Astrocyte of the spinal cord (primary cell): ENCODE data around the gene COL11A1.
A peak's percentile ranks its signal among the peaks of the same experiment; 100 is the strongest.

Source experiments
- DNase-seq: peaks from one replicate; pipeline ENCODE4 v3.0.0; 2011; ENCODE audit warnings: low read depth, low spot score
- H3K4me3 ChIP-seq: 2 replicates; pipeline ENCODE4 v1.5.1; 2011; ENCODE audit warnings: low read depth, mild to moderate bottlenecking, low read length, moderate library complexity
- in situ Hi-C: cut with HindIII; loops from 2 replicates; pipeline ENCODE4 v1.10.0; 2017; ENCODE audit warnings: low sequenced_read_pairs
- TF ChIP-seq, protein P1 (sequence below): IDR thresholded peaks from 2 replicates; pipeline ENCODE4 v1.5.1; 2012; ENCODE audit warnings: low read depth, mild to moderate bottlenecking, low read length, inconsistent platforms

COL11A1 gene

DNA sequence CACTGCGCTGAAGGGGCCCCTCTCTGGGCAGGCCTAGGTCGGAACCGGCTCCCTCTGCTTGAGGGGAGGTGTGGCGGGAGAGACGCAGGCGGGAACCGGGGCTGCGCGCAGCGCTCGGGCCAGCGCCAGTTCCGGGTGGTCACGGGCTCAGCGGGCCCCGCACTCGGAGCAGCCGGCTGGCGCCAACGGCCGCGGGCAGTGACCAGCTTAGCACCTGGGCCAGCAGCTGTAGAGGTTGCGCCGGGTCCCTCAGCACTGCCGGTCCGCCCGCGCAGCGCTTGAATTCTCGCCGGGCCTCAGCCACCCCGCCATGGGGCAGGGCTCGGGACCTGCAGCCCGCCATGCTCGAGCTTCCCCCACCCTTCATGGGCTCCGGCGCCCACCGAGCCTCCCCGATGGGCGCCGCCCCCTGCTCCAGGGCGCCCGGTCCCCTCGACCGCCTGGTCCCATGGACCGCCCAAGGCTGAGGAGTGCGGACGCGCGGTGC lies 254.6 kb downstream of the COL11A1 start:
- TF ChIP-seq, protein P1, sequence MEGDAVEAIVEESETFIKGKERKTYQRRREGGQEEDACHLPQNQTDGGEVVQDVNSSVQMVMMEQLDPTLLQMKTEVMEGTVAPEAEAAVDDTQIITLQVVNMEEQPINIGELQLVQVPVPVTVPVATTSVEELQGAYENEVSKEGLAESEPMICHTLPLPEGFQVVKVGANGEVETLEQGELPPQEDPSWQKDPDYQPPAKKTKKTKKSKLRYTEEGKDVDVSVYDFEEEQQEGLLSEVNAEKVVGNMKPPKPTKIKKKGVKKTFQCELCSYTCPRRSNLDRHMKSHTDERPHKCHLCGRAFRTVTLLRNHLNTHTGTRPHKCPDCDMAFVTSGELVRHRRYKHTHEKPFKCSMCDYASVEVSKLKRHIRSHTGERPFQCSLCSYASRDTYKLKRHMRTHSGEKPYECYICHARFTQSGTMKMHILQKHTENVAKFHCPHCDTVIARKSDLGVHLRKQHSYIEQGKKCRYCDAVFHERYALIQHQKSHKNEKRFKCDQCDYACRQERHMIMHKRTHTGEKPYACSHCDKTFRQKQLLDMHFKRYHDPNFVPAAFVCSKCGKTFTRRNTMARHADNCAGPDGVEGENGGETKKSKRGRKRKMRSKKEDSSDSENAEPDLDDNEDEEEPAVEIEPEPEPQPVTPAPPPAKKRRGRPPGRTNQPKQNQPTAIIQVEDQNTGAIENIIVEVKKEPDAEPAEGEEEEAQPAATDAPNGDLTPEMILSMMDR: no peak
- H3K4me3 ChIP-seq: no peak overlapping the region
- in situ Hi-C loops: no loop called here
- no peak for DNase-seq

DNA sequence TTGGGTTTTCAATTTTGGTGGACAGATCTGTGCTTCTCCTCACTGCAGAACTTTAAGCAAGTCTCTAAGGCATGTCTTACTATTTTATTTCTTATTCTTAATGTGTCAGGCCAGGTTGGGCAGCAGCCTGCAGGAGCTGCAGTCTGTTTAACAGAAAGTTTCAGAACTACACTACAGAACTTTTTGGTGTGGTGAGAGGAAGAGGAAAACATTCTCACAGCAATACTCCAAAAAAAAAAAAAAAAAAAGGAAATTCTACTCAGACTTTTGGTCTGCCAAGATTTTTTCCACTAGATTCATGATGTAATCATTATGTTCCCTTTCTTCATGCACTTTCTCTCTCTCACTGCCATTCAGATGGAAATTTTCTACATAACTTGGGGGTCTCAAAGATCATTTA lies 255.2 kb downstream of the COL11A1 start:
- TF ChIP-seq, protein P1: no peak
- H3K4me3 ChIP-seq: no peak overlapping the region
- DNase-seq: no peak
- in situ Hi-C loops: no loop called here

DNA sequence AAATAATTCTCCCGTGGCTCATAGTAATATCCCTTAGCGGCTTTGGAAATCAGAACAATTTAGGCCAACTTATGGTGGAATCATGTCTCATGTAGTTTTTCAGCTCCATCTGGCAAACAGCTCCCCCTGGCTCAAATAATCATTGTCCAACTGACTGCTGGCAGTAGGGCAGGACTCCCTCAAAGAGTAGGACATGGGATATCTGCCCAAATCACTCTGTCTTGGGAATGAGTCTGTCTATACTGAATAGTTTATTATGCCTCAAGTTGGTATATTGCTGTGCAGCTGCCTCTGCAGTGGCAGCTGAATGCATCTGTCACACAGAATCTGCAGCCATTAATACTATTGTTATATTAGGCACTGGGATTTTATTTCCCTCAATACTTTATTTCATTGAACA lies 255.7 kb downstream of the COL11A1 start:
- H3K4me3 ChIP-seq: no peak overlapping the region
- TF ChIP-seq, protein P1: peak; percentile 30
- no peak for DNase-seq
- in situ Hi-C loops: no loop called here

- TF ChIP-seq, protein P1: no peak
- in situ Hi-C loops: no loop called here
- no peak overlapping the region for H3K4me3 ChIP-seq
- DNase-seq: peak; percentile 30
Measured at GRCh38 chr1:102851616-102852015, 256.7 kb downstream of the COL11A1 start.

DNA sequence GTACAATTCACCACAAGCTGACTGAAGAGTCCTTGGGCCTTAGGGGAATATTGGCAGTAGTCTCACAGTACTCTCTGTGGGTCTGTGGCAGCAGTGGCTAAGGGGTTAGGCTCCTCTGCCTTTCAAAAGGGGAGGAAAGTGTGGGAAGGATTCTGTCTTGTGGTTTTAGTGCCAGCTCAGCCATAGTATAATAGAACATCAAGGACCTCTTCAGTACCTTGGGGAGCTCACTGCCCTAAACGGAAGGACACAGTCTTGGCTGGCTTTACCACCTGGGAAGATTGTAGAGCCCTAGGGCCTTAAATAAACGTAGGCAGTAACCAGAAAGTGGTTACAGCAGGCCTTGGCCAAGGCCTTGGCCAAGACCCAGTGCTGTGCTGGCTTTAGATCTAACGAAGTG lies 265.7 kb downstream of the COL11A1 start:
- no peak overlapping the region for H3K4me3 ChIP-seq

DNA sequence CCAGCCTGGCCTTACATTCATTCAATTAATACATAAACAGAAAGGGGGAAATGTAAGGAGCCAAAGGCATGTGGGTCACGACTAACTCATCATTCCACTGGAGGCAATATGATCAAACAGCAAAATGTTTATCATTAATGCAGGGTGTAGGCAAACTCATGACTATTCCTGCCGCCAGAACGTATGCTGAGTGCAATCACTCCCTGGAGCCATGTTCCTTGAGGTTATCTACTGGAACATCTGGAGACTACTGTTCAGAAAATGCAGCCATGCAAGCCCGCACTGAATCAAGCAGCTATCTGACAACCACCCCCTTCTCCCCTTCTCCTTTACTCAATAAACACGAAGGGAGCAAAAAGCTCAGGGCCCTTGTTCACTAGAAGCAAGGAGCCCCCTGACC lies 267.6 kb downstream of the COL11A1 start:
- in situ Hi-C loops: no loop called here
- DNase-seq: no peak
- TF ChIP-seq, protein P1: no peak
- no peak overlapping the region for H3K4me3 ChIP-seq

More for the DNA sequence above, 265.7 kb downstream of the COL11A1 start:
- DNase-seq: no peak
- in situ Hi-C loops: no loop called here
- TF ChIP-seq, protein P1: no peak

DNA sequence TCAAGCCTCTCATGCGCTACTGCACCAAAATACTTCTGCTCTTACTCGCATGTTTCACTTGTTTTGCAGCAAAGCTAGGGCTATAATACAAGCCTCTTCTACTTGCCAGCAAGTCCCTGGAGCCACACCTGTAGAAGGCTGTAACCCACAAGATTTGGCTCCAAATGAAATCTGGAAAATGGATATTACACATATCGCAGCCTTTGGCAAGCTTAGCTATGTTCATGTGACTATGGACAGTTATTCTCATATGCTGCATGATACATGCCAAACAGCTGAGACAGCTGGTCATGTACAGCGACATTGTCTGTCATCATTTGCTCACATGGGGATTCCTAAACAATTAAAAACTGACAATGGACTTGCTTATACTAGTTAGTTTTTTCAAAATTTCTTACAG lies 270.3 kb downstream of the COL11A1 start:
- in situ Hi-C loops: no loop called here
- TF ChIP-seq, protein P1: no peak

More for the DNA sequence above, 270.3 kb downstream of the COL11A1 start:
- no peak for DNase-seq
- no peak overlapping the region for H3K4me3 ChIP-seq
